Activated naive CD4-positive, alpha-beta T cell treated with anti-CD3 and anti-CD28 coated beads, Interleukin-2, amount 50 U/mL, for 72 hours (primary cell): ENCODE measurements around the gene POLR2L. TPM values are rescaled to one million over a fixed set of nuclear protein-coding genes. Genes with fewer than 3 reads are reported as not detected.

Experiments used
- ATAC-seq, 2 donors: fragments of 150-1000 bp; cut with Tn5 transposase; 2 replicates each; pipeline ENCODE4 v1.10.0; 2021; ENCODE audit warnings: mild to moderate bottlenecking in 2 of 2, moderate library complexity in 2 of 2
- DNase-seq, 2 donors: peaks; one replicate each; pipeline ENCODE4 v3.0.0; 2021 to 2022; ENCODE audit warnings: low spot score in 2 of 2
- H3K27ac Mint-ChIP-seq, 2 donors: one replicate each; pipeline ENCODE4 v1.8.0; 2022; ENCODE audit warnings: mild to moderate bottlenecking in 2 of 2, mixed read lengths in 2 of 2
- H3K36me3 Mint-ChIP-seq, 2 donors: one replicate each; pipeline ENCODE4 v1.8.0; 2022; ENCODE audit warnings: mixed read lengths in 2 of 2
- H3K9me3 Mint-ChIP-seq, 2 donors: one replicate each; pipeline ENCODE4 v1.8.0; 2022; ENCODE audit warnings: mixed read lengths in 2 of 2
- total RNA-seq, 2 donors: library from RNA; stranded (reverse); gene quantifications; one replicate each; pipeline ENCODE4 v1.2.3, GENCODE V29; 2022

Gene POLR2L
- total RNA-seq, 2 donors from 2014 or later: 50.4 to 95.1 TPM

GRCh38 chr11:873706-874105 is 31.4 kb upstream of the POLR2L start:
- no peak overlapping the region for H3K27ac Mint-ChIP-seq
- peaks cover 0 to 6% of the 10 kb centered on the region in 2 donors for H3K36me3 Mint-ChIP-seq
- no peak for ATAC-seq
- no peaks in the 10 kb centered on the region for H3K9me3 Mint-ChIP-seq
- no peak for DNase-seq

DNA sequence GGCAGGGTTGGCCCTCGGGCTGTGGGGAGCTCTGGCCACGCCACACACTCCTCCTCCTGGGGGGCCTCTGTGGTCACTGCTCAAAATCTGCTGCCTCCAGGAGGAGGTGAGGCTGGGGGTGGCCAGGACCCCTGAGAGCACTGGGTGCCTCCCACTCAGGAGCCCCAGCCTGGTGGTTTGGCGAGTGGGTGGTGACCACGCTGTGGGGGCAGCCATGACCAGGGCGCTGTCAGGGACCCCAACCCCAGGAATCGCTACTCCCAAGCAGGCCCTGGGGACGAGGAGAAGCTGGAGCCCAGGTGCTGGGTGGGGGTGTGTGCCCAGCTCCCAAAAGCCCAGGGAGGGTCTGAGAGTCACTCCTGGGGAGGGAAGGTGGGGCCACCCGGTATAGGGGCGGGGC is 30.5 kb upstream of the POLR2L start:
- ATAC-seq: no peak
- H3K36me3 Mint-ChIP-seq: peaks cover 0 to 5% of the 10 kb centered on the region in 2 donors

GRCh38 chr11:871472-871871 is 29.1 kb upstream of the POLR2L start:
- Mint-ChIP-seq H3K9me3 (no peaks in the 10 kb centered on the region), H3K36me3 (no peaks in the 10 kb centered on the region), H3K27ac (peak overlapping the region in 1 of 2 donors; percentile 60)
- no peak for DNase-seq
- no peak for ATAC-seq

More for the DNA sequence above, 30.5 kb upstream of the POLR2L start:
- no peaks in the 10 kb centered on the region for H3K9me3 Mint-ChIP-seq
- no peak overlapping the region for H3K27ac Mint-ChIP-seq
- no peak for DNase-seq

- DNase-seq: no peak
- ATAC-seq: no peak
- no peaks in the 10 kb centered on the region for H3K9me3 Mint-ChIP-seq
- H3K27ac Mint-ChIP-seq: no peak overlapping the region
- H3K36me3 Mint-ChIP-seq: no peaks in the 10 kb centered on the region
Measured at GRCh38 chr11:870418-870817, 28.1 kb upstream of the POLR2L start.

DNA sequence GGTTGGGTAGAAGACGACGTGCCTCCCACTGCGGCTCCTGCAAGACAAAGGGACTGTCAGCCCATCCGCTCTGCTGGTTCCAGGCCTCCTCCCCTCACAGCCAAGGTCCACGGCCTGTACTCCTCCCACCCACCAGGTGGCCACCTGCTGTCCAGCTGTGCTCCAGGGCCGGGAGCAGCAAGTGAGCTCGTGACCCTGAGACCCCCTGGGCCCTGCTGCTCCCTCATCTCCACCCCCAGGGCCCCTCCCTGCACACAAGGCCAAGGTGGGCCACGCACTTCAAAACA is 27.7 kb upstream of the POLR2L start:
- no peak for DNase-seq
- ATAC-seq: no peak
- H3K9me3 Mint-ChIP-seq: no peaks in the 10 kb centered on the region
- no peak overlapping the region for H3K27ac Mint-ChIP-seq
- no peaks in the 10 kb centered on the region for H3K36me3 Mint-ChIP-seq

GRCh38 chr11:869399-870126 is 27.2 kb upstream of the POLR2L start:
- DNase-seq (no peak), ATAC-seq (no peak)
- Mint-ChIP-seq H3K36me3 (no peaks in the 10 kb centered on the region), H3K9me3 (no peaks in the 10 kb centered on the region), H3K27ac (no peak overlapping the region)

DNA sequence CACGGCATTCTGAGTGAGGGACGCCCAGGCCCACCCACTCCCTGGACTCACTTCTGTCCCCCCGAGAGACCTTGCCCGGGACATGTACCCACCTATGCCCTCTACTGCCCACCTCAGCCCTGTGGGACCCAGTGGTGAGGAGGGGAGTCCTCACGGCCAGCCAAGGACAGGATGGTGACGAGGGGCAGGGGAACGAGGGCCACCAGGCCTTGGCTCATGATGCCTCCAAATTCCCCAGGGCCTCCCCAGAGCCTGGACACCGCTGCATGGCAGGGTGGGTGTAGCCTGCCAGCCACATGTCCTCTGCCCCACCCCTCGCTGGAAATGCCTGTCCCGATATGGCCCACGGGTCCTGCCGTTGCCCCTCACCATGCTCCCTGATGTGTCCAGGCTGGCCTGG is 26.5 kb upstream of the POLR2L start:
- H3K27ac Mint-ChIP-seq: peak overlapping the region in 1 of 2 donors; percentile 58
- no peaks in the 10 kb centered on the region for H3K9me3 Mint-ChIP-seq
- no peaks in the 10 kb centered on the region for H3K36me3 Mint-ChIP-seq
- DNase-seq: no peak
- ATAC-seq: no peak

DNA sequence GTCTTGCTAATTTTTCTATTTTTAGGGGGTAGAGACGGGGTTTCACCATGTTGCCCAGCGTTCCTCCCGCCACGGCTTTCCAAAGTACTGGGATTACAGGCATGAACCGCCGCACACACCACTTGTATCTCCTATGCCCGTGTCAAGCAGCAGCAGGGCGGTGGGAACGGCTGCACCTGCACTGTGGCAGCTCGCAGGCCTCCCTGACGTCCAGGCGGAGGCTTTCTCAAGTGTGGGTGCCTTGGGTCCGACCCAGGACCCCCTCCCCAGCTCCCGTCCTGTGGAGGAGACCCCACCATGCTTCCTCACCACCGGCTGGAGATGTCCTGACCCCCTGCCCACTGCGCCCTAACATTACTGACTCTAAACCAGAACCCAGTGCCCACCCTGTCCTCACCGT is 26.1 kb upstream of the POLR2L start:
- DNase-seq (no peak), ATAC-seq (no peak)
- Mint-ChIP-seq H3K27ac (peak overlapping the region in 1 of 2 donors; percentile 58), H3K9me3 (no peaks in the 10 kb centered on the region), H3K36me3 (no peaks in the 10 kb centered on the region)

- no peak for ATAC-seq
- H3K36me3 Mint-ChIP-seq: no peaks in the 10 kb centered on the region
- H3K9me3 Mint-ChIP-seq: no peaks in the 10 kb centered on the region
- no peak for DNase-seq
- peak overlapping the region in 1 of 2 donors; percentile 58 for H3K27ac Mint-ChIP-seq
Measured at GRCh38 chr11:867856-868358, 25.6 kb upstream of the POLR2L start.

GRCh38 chr11:866481-866880 is 24.2 kb upstream of the POLR2L start:
- Mint-ChIP-seq H3K36me3 (no peaks in the 10 kb centered on the region), H3K27ac (no peak overlapping the region), H3K9me3 (no peaks in the 10 kb centered on the region)
- ATAC-seq: no peak
- DNase-seq: no peak

GRCh38 chr11:865462-866430 is 23.4 kb upstream of the POLR2L start:
- DNase-seq: no peak
- no peaks in the 10 kb centered on the region for H3K9me3 Mint-ChIP-seq
- H3K27ac Mint-ChIP-seq: no peak overlapping the region
- no peak for ATAC-seq
- H3K36me3 Mint-ChIP-seq: no peaks in the 10 kb centered on the region

GRCh38 chr11:864898-865297 is 22.6 kb upstream of the POLR2L start:
- Mint-ChIP-seq H3K36me3 (no peaks in the 10 kb centered on the region), H3K27ac (peak overlapping the region in 1 of 2 donors; percentile 36), H3K9me3 (no peaks in the 10 kb centered on the region)
- no peak for DNase-seq
- ATAC-seq: no peak

DNA sequence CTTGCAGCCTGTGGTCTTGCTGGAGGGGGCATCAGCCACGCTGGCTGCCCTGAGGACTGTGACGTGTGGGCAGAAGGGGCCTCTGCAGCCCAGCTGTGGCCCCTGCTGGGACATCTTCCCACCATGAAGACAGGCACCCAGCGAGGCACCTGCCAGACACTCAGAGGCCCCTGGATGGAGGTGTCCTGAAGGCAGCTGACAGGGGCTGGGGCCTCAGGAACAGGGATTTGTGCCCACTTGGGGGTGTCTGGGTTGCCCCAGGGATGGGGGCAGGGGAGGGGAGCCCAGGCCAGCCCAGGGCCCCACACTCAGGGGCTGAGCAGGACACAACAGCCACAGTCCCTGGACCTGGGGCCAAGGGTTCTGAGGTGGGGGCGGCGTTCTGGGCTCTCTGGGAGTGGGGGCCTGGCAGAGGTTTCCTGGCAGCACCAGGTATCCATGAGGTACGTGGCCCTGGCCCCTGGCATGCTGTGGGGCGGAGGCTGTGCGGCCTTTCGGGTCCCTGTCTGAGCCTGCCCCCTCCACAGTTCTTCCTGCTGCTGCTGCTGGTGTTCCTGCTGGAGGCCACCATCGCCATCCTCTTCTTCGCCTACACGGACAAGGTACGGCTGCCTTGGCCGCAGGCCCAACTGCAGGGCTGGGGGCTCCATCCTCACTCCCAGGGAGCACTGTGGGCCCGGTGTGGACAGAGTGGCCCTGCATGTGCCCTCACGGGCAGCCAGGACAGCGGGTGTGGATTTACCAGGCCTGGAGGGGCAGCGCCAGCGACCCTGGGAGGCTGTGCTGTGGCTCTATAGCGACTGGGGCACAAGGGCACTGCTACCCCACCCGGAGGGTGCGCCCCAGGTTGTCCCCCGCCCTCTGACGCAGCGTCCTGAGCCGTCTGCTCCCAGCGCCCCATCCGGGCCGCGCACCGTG is 21.8 kb upstream of the POLR2L start:
- H3K27ac Mint-ChIP-seq: no peak overlapping the region
- ATAC-seq (no peak), DNase-seq (no peak)
- H3K9me3 Mint-ChIP-seq: no peaks in the 10 kb centered on the region
- no peaks in the 10 kb centered on the region for H3K36me3 Mint-ChIP-seq

- no peak for ATAC-seq
- H3K27ac Mint-ChIP-seq: no peak overlapping the region
- DNase-seq: no peak
- H3K36me3 Mint-ChIP-seq: no peaks in the 10 kb centered on the region
- no peaks in the 10 kb centered on the region for H3K9me3 Mint-ChIP-seq
Measured at GRCh38 chr11:863023-863909, 20.9 kb upstream of the POLR2L start.

DNA sequence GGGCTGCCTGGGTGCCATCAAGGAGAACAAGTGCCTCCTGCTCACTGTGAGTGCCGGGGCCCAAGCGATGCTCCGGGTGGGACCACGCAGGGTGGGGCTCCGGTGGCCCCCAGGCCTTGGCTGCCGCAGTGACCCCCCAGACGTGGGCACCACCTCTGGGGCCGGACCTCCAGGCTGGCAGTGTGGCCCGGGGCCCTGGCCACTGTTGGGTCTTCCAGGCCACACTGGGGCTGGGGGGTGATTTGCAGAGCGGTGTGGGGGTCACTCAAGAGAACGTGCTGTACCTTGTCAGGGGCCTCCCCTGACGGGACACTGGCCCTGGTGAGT is 20.3 kb upstream of the POLR2L start:
- Mint-ChIP-seq H3K9me3 (no peaks in the 10 kb centered on the region), H3K27ac (no peak overlapping the region), H3K36me3 (no peaks in the 10 kb centered on the region)
- DNase-seq (no peak), ATAC-seq (no peak)

- Mint-ChIP-seq H3K9me3 (no peaks in the 10 kb centered on the region), H3K27ac (peak overlapping the region; percentile 57 to 79), H3K36me3 (no peaks in the 10 kb centered on the region)
- DNase-seq (no peak), ATAC-seq (no peak)
Measured at GRCh38 chr11:862081-862661, 19.8 kb upstream of the POLR2L start.
